ENCODE measurements around the gene PGS1. TPM values are rescaled to one million over a fixed set of nuclear protein-coding genes. Genes with fewer than 3 reads are reported as not detected.
"Not testable (repeated sequence)": the region's sequence is repeated elsewhere in the genome, so short reads cannot be mapped to it uniquely, and the experiment has no call there.

The PGS1 gene
- total RNA-seq, 2 experiments from 2014 or later, result 46.5 to 51.0 TPM

DNA sequence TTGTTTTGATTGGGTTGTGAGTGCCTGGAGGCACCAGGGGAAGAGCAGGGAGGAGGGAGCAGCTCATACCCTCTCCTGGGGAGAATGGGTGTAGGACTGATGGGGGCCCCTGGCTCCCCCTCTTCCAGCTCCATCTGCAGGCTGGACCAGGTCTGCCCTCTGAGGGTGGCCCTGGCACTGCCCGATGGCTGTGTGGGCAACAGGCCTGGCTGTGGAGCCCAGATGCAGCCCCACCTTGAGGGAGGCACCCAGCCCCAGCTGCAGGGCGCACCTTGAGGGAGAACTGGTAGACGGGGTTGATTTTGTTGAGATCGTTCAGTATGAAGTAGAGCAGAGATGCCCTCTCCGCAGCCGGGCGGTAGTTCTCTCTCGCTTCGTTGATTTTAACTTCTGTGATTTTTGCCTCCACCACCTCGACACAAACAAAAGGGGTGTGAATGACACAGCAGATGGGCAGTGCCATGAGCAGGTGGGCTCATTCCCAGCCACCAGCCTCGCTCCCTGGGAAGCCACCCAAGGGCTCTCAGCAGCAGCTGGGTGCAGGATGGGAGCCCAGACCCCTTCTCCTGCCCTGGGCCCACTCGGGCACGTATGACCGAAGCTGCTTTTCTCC lies 71.6 kb downstream of the PGS1 start:
- no peaks in the 10 kb centered on the region for H3K27me3 Mint-ChIP-seq (ENCODE audit: low read depth)
- DNase-seq (no peak), ATAC-seq (no peak)
- POLR2A ChIA-PET, result no interaction called here
- H3K4me3 Mint-ChIP-seq, result no peak overlapping the region
- peaks cover 4% of the 10 kb centered on the region for H3K4me1 Mint-ChIP-seq (ENCODE audit: low read depth)
- H3K9me3 Mint-ChIP-seq (ENCODE audit: insufficient read depth), result no peaks in the 10 kb centered on the region
- no peaks in the 10 kb centered on the region for H3K36me3 Mint-ChIP-seq (ENCODE audit: low read depth)
- CTCF ChIA-PET, result interaction anchor here (1.1 to 1.6 kb wide), 2 partner anchors 28 to 158 kb away, joined by 3 to 4 read pairs; no protein-coding TSS in a partner anchor
- no peak overlapping the region for H3K27ac Mint-ChIP-seq

DNA sequence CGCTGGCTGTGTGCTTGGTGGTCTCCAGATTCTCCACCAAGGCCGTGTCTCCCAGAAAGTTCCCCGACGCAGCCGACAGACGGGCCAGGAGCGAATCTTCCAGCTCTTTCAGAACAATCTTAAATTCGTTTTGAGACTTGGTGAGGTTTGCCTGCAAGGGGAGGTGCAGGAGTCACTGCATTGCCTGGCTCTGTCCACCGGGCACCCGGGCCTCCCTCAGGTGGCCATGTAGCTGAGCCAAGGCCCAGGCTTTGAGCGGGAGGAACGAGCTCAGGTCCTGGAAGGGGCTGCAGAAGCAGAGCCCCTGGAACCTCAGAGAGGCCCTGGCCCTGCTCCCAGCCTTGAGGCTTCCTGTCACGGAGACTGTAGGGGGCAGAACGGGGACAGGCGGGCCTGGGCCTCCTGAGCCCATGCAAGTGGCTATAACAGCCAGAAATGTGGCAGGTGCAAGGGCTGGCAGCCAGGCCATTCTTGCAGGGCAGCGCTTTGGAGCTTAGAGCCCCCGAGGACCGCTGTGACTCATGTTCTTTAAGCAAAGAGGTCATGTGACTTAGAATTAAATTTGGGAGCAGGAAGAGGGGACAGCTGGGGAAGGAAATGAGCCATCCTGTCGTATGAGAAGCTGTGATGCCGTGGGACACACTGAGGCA lies 72.4 kb downstream of the PGS1 start:
- no peak for DNase-seq
- H3K27me3 Mint-ChIP-seq (ENCODE audit: low read depth), result no peaks in the 10 kb centered on the region
- H3K9me3 Mint-ChIP-seq (ENCODE audit: insufficient read depth), result no peaks in the 10 kb centered on the region
- POLR2A ChIA-PET, result no interaction called here
- peaks cover 4% of the 10 kb centered on the region for H3K4me1 Mint-ChIP-seq (ENCODE audit: low read depth)
- CTCF ChIA-PET, result interaction anchor here (1.1 to 1.6 kb wide), 2 partner anchors 28 to 158 kb away, joined by 3 to 4 read pairs; no protein-coding TSS in a partner anchor
- H3K4me3 Mint-ChIP-seq, result no peak overlapping the region
- no peak overlapping the region for H3K27ac Mint-ChIP-seq
- no peaks in the 10 kb centered on the region for H3K36me3 Mint-ChIP-seq (ENCODE audit: low read depth)
- no peak for ATAC-seq

DNA sequence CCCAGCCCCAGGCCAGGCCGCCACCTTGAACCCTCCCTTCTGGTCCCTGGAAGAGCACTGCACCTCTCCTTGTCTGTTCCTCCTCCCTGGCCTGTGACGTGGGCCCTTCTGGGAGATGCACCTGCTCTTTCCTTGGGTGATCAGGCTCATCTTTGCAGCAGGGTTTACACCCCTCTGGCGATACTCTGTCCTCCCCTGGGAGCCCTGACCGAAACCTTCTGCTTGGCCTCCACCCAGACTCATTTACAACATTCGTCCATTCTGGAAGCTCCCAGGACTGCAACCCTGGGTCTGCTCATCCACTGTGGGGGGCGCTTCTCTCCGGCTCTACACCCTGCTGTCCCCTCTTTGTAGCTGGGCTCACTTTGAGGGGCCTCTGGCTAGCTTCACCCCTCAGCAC lies 73.3 kb downstream of the PGS1 start:
- Mint-ChIP-seq H3K36me3 (ENCODE audit: low read depth) (no peaks in the 10 kb centered on the region), H3K9me3 (ENCODE audit: insufficient read depth) (no peaks in the 10 kb centered on the region), H3K4me1 (ENCODE audit: low read depth) (peaks cover 4% of the 10 kb centered on the region), H3K27me3 (ENCODE audit: low read depth) (no peaks in the 10 kb centered on the region), H3K27ac (no peak overlapping the region), H3K4me3 (no peak overlapping the region)
- DNase-seq (no peak), ATAC-seq (no peak)
- CTCF ChIA-PET, result no interaction called here
- POLR2A ChIA-PET, result no interaction called here

DNA sequence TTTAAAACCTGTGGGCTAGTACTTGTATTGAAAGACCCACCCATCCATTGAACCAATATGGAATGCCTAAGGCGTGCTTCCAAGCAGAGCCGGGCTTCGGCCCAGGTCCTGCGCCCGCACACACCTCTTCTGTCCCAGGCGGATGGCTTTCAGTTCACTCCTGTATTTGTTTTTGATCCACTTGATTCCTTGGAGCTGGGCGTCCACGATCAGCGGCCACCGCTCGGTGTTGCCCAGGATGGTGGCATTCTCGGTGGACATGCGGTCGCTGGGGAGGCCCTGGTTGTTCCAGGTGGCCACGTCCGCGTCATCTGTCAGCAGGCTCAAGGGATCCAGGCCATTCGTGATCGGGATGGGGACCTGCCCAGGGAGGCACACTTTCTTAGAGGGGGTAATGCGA lies 75.9 kb downstream of the PGS1 start:
- Mint-ChIP-seq H3K4me1 (ENCODE audit: low read depth) (peaks cover 4% of the 10 kb centered on the region), H3K4me3 (no peak overlapping the region), H3K36me3 (ENCODE audit: low read depth) (no peaks in the 10 kb centered on the region), H3K27ac (no peak overlapping the region), H3K27me3 (ENCODE audit: low read depth) (no peaks in the 10 kb centered on the region), H3K9me3 (ENCODE audit: insufficient read depth) (no peaks in the 10 kb centered on the region)
- DNase-seq (no peak), ATAC-seq (no peak)
- ChIA-PET POLR2A (no interaction called here), CTCF (no interaction called here)

DNA sequence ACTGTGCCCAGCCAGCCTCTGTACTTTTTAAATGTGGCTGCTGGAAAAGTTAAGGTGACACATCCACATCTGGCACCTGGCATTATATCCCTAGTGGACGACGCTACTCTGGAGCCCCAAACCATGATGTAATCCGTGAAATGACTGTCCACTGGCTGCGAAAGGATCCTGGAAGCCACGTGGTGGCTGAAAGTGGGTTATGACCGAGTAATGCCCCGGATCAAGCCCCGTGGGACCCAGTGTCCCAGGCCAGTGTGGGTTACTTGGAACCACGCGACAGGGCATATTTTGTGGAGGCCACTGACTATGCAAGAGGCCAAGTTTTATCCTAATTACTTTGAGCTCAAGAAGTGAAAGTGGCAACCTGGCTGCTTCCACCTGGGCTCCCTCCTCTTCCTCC lies 79.6 kb downstream of the PGS1 start:
- ChIA-PET POLR2A (no interaction called here), CTCF (interaction anchor here (0.6 kb wide), 1 partner anchor 529 kb away, joined by 3 read pairs; no protein-coding TSS in a partner anchor)
- no peaks in the 10 kb centered on the region for H3K9me3 Mint-ChIP-seq (ENCODE audit: insufficient read depth)
- H3K4me3 Mint-ChIP-seq, result no peak overlapping the region
- DNase-seq, result no peak
- H3K27me3 Mint-ChIP-seq (ENCODE audit: low read depth), result no peaks in the 10 kb centered on the region
- no peaks in the 10 kb centered on the region for H3K36me3 Mint-ChIP-seq (ENCODE audit: low read depth)
- ATAC-seq, result no peak
- H3K4me1 Mint-ChIP-seq (ENCODE audit: low read depth), result no peaks in the 10 kb centered on the region
- no peak overlapping the region for H3K27ac Mint-ChIP-seq

DNA sequence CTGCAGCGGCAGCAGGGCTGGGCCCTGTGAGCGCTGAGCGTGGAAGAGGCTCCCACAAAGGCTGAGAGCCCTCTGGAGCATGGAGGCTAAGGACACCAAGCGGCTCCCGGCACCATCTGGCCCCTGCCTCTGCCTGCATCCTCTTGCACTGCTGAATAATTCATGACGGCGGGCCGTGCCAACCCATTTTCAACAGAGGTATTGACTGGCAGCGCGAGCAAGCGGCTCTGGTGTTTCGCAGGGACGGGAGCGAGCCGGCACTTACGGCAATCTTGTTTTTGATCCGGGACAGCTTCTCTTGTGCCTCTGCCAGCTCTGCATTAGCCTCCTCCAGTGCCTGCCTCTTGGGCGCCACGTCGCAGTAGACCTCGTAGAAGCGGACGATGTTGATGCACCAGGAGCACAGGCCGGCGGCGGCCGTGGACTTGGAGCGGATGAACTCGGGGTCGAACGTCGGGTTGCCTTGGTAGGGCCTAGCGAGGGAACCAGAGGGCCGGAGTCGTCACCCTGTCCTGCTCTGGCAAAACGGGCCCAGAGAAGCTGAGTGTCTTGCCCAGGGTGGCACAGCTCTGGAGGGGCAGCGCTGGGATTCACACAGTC lies 80.4 kb downstream of the PGS1 start:
- no peak overlapping the region for H3K27ac Mint-ChIP-seq
- no peaks in the 10 kb centered on the region for H3K27me3 Mint-ChIP-seq (ENCODE audit: low read depth)
- no peaks in the 10 kb centered on the region for H3K36me3 Mint-ChIP-seq (ENCODE audit: low read depth)
- no peak for DNase-seq
- no peaks in the 10 kb centered on the region for H3K4me1 Mint-ChIP-seq (ENCODE audit: low read depth)
- H3K9me3 Mint-ChIP-seq (ENCODE audit: insufficient read depth), result no peaks in the 10 kb centered on the region
- CTCF ChIA-PET, result no interaction called here
- ATAC-seq, result no peak
- H3K4me3 Mint-ChIP-seq, result no peak overlapping the region
- POLR2A ChIA-PET, result no interaction called here

DNA sequence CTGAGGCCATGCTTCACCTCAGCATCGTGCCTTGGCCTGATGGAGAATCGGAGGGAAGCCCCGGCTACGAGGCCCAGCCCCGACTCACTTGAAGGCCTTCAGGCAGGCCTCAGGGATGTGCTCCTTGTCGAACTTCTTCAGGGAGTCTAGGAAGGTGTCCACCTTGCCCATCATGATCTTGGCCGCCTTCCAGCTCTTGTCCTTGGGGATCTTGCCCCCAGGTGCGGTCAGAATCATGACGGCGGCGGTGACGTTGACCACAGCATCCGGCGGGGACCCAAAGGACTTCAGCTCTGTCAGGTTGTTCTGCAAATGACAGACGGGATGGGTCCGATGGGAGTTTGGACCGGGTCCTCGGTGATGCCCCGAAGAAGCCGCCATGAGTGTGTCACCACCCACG lies 81.2 kb downstream of the PGS1 start:
- H3K27me3 Mint-ChIP-seq (ENCODE audit: low read depth), result no peaks in the 10 kb centered on the region
- H3K4me3 Mint-ChIP-seq, result no peak overlapping the region
- ChIA-PET POLR2A (no interaction called here), CTCF (no interaction called here)
- DNase-seq (no peak), ATAC-seq (no peak)
- no peaks in the 10 kb centered on the region for H3K9me3 Mint-ChIP-seq (ENCODE audit: insufficient read depth)
- H3K4me1 Mint-ChIP-seq (ENCODE audit: low read depth), result no peaks in the 10 kb centered on the region
- H3K27ac Mint-ChIP-seq, result no peak overlapping the region
- H3K36me3 Mint-ChIP-seq (ENCODE audit: low read depth), result no peaks in the 10 kb centered on the region

DNA sequence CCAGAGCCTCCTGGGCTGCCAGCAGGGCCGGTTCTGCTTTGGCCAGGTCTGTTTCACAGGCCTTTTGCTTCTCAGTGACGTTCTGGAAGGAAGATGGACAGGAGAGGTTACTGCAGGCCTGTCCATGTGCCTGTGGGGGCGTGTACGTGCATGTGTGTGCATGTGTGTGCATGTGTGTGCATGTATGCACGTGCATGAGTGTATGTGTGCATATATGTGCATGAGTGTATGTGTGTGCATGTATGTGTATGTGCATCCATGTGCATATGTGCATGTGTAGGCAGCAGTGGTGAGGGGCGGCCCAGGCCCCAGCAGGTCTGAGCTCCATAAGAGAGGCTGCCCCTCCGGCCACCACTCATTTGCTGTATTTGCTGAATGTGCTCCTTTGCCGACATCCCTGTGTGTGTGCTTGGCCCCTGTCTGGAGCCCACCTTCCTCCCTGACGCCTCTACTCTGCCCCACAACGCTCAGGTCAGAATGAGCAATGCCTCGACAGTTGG lies 81.8 kb downstream of the PGS1 start:
- H3K36me3 Mint-ChIP-seq (ENCODE audit: low read depth), result no peaks in the 10 kb centered on the region
- no peaks in the 10 kb centered on the region for H3K4me1 Mint-ChIP-seq (ENCODE audit: low read depth)
- H3K9me3 Mint-ChIP-seq (ENCODE audit: insufficient read depth), result no peaks in the 10 kb centered on the region
- ATAC-seq (no peak), DNase-seq (no peak)
- H3K27ac Mint-ChIP-seq, result no peak overlapping the region
- POLR2A ChIA-PET, result no interaction called here
- H3K27me3 Mint-ChIP-seq (ENCODE audit: low read depth), result no peaks in the 10 kb centered on the region
- no peak overlapping the region for H3K4me3 Mint-ChIP-seq
- CTCF ChIA-PET, result no interaction called here

DNA sequence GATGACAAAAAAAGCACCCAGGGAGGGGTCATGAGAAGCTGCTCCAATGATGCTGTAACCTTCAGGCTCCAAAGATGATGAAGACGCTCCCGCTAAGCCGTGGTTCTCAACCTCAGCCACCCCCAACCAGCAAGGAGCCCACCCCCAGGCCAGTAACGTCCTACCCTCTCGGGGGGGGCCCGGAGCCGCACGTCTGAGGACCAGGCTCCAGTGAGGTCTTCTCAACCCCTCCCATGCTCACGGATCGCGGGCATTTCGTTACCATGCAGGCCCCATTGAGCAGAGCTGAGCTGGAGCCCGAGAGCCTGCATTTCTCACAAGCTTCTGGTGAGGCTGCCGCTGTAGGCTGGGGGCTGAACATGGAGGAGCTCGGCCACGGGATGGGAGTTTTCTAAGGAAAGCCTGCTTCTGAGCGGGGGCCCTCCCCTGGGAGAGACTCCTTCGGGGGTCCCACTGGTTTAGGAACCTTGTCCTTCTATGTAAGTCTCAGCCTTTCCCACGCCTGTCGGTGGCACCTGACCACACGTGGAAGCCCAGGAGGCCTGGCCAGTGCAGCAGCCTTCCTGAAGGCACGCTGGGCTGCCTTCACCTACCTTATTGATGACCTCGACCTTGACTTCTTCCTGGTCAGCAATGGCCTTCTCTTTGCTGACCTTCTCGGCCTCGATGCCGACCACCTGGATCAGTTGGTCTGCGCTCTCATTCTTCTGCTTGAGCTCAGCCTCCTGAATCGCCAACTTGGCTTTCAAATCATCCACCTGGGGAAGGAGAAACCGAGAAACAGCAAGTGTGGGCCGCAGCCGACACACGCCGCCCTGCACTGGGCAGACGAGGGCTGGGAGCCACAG lies 82.7 kb downstream of the PGS1 start:
- no peak for ATAC-seq
- ChIA-PET CTCF (interaction anchor here (0.7 kb wide), 1 partner anchor 240 kb away, joined by 3 read pairs; no protein-coding TSS in a partner anchor), POLR2A (no interaction called here)
- Mint-ChIP-seq H3K36me3 (ENCODE audit: low read depth) (no peaks in the 10 kb centered on the region), H3K4me3 (no peak overlapping the region), H3K27me3 (ENCODE audit: low read depth) (no peaks in the 10 kb centered on the region), H3K4me1 (ENCODE audit: low read depth) (no peaks in the 10 kb centered on the region), H3K27ac (no peak overlapping the region), H3K9me3 (ENCODE audit: insufficient read depth) (no peaks in the 10 kb centered on the region)
- no peak for DNase-seq

DNA sequence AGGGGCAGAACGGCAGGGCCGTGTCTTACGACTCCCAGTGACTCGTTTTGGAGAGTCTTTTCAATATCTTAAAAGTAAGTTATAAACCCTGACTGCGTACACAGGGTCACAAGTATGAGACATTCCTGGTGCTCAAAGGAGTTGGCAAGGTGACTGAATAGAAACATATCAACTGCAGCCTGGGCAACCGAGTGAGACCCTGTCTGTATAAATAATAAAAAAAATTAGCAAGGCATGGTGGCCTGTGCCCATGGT lies 83.3 kb downstream of the PGS1 start:
- Mint-ChIP-seq H3K36me3 (ENCODE audit: low read depth) (no peaks in the 10 kb centered on the region), H3K4me1 (ENCODE audit: low read depth) (no peaks in the 10 kb centered on the region), H3K27me3 (ENCODE audit: low read depth) (no peaks in the 10 kb centered on the region), H3K9me3 (ENCODE audit: insufficient read depth) (no peaks in the 10 kb centered on the region), H3K4me3 (no peak overlapping the region), H3K27ac (no peak overlapping the region)
- ATAC-seq, result no peak
- no peak for DNase-seq
- ChIA-PET POLR2A (no interaction called here), CTCF (interaction anchor here (0.7 kb wide), 1 partner anchor 240 kb away, joined by 3 read pairs; no protein-coding TSS in a partner anchor)

DNA sequence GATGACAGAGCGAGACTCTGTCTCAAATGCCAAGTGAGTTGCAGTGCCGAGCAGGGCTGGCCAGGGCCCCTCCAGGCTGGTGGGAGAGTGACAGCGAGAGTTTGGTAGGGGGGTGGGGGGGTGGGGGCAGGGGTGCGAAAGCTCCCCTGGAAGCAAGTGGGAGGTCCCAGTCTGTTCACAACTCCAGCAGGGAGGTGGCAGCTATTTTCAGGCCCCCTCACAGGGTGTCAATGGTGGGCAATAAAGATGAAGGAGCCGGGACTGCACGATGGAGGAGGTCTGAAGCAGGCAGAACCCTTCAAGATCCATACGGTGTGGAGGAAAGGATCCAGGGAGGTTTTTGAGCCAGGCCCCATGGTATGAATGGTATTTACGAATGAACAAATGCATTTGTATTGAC lies 83.7 kb downstream of the PGS1 start:
- Mint-ChIP-seq H3K27me3 (ENCODE audit: low read depth) (no peaks in the 10 kb centered on the region), H3K27ac (no peak overlapping the region), H3K4me3 (no peak overlapping the region), H3K4me1 (ENCODE audit: low read depth) (no peaks in the 10 kb centered on the region), H3K36me3 (ENCODE audit: low read depth) (no peaks in the 10 kb centered on the region), H3K9me3 (ENCODE audit: insufficient read depth) (no peaks in the 10 kb centered on the region)
- ChIA-PET CTCF (no interaction called here), POLR2A (no interaction called here)
- DNase-seq (no peak), ATAC-seq (no peak)

DNA sequence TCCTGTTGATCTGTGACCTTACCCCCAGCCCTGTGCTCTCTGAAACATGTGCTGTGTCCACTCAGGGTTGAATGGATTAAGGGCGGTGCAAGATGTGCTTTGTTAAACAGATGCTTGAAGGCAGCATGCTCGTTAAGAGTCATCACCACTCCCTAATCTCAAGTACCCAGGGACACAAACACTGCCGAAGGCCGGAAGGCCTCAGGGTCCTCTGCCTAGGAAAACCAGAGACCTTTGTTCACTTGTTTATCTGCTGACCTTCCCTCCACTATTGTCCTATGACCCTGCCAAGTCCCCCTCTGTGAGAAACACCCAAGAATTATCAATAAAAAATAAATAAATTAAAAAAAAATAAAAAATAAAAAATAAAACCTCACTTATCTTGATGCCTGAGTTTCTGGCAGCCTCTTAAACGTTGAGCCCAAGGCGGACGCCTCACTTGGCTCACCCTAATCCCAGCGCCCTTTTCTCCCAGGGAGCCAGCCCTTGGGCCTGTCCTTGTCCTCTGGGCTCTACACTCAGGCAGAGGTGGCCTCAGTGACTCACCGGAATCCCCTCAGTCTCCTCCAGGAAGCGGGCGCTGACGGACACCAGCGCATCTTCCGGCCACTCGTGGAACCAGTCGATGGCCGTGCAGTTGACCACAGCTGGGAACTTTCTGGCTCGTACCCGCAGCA lies 87.8 kb downstream of the PGS1 start:
- ATAC-seq; H3K27me3 Mint-ChIP-seq (ENCODE audit: low read depth); H3K9me3 Mint-ChIP-seq (ENCODE audit: insufficient read depth); H3K4me1 Mint-ChIP-seq (ENCODE audit: low read depth); H3K36me3 Mint-ChIP-seq (ENCODE audit: low read depth); H3K27ac Mint-ChIP-seq; CTCF ChIA-PET; H3K4me3 Mint-ChIP-seq; DNase-seq; POLR2A ChIA-PET: not testable (repeated sequence)
